H1 (cell line): ENCODE data around the gene OPCML. TPM values are rescaled to one million over a fixed set of nuclear protein-coding genes. Genes with fewer than 3 reads are reported as not detected.

Experiments
- polyA plus RNA-seq, 7 experiments: library from polyadenylated mRNA; depleted of rRNA in 3 of 7; stranded (reverse) in 5 of 7; unstranded in 2 of 7; fragments of >200 nt in 5 of 7; fragments of 200-250 nt in 2 of 7; gene quantifications; 1 replicate in 5 of 7; 2 replicates in 1 of 7; 4 replicates in 1 of 7; pipeline versions ENCODE4 v1.2.1 to v1.2.3, GENCODE V29; 2011 to 2013; ENCODE audit warnings: missing spikeins in 2 of 7, mixed read lengths in 2 of 7
- total RNA-seq: library from RNA; stranded (reverse); fragmentation: NEBNext Ultra II Directional; extraction: Animal tissue kit (Norgen Biotek cat#: 25700); gene quantifications from 2 replicates; pipeline ENCODE4 v1.2.1, GENCODE V29; 2021
- TF ChIP-seq, protein P1 (sequence below): IDR thresholded peaks from 2 replicates; pipeline ENCODE4 v1.6.1; 2012; ENCODE audit warnings: inconsistent platforms

Gene OPCML
- total and polyA plus RNA-seq, 2 of the 8 experiments (the other 6 are each of a cell fraction or from before 2014, with no cell fraction given) = 2.3 to 3.1 TPM

DNA sequence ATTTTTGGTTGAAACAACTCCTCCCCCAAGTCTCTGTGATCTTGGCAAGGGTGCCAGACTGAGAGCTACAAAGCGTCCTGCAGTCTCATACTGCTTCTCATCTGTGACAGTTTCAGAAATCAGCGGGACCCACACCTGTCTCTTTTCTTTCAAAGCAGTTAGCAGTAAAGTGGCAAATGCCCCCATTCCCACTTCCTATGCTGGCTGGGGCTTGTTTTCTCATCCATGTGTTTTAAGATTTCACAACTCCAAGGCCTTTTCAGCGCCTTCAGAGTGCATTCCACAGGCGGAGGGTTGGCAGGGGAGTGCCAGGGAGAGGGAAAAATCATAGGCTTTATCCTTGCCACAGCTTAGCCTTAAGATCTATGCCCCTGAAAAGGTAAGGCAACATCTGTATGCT lies 493.5 kb downstream of the OPCML start (continued):
- TF ChIP-seq, protein P1, sequence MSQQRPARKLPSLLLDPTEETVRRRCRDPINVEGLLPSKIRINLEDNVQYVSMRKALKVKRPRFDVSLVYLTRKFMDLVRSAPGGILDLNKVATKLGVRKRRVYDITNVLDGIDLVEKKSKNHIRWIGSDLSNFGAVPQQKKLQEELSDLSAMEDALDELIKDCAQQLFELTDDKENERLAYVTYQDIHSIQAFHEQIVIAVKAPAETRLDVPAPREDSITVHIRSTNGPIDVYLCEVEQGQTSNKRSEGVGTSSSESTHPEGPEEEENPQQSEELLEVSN = no peak
